ENCODE measurements around the gene SLC38A3.

GRCh38 chr3:50182533-50183099 lies 22.5 kb upstream of the SLC38A3 start:
- TF ChIP-seq POLR2A (IDR thresholded peaks at IDR 0.05) = no peak
- TF ChIP-seq, protein P1, sequence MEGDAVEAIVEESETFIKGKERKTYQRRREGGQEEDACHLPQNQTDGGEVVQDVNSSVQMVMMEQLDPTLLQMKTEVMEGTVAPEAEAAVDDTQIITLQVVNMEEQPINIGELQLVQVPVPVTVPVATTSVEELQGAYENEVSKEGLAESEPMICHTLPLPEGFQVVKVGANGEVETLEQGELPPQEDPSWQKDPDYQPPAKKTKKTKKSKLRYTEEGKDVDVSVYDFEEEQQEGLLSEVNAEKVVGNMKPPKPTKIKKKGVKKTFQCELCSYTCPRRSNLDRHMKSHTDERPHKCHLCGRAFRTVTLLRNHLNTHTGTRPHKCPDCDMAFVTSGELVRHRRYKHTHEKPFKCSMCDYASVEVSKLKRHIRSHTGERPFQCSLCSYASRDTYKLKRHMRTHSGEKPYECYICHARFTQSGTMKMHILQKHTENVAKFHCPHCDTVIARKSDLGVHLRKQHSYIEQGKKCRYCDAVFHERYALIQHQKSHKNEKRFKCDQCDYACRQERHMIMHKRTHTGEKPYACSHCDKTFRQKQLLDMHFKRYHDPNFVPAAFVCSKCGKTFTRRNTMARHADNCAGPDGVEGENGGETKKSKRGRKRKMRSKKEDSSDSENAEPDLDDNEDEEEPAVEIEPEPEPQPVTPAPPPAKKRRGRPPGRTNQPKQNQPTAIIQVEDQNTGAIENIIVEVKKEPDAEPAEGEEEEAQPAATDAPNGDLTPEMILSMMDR (IDR thresholded peaks at IDR 0.05) = no peak
